Measurements from ENCODE around the gene PTS.

- no peak for TF ChIP-seq CTCF (IDR thresholded peaks at IDR 0.05)
- TF ChIP-seq POLR2A (IDR thresholded peaks at IDR 0.05): no peak
These were observed 3.9 kb upstream of the PTS start for GRCh38 chr11:112222303-112222702.

All from thyroid gland (tissue), 4 donors.